A549 (cell line): Measurements from ENCODE around the gene UBTD2. TPM values are rescaled to one million over a fixed set of nuclear protein-coding genes. Genes with fewer than 3 reads are reported as not detected.

Source experiments
- ATAC-seq, 2 experiments: fragments of 200-7000 bp in 1 of 2; fragments of >200 bp in 1 of 2; cut with Nextera tagmentation in 1 of 2; cut with Tn5 transposase in 1 of 2; 3 replicates each; pipeline versions ENCODE4 v1.8.0 to v1.9.1; 2018 to 2020; ENCODE audit warnings: mild to moderate bottlenecking in 1 of 2, moderate library complexity in 1 of 2
- CTCF ChIA-PET: fragments of 300-600 bp; sonication (Branson Sonifier 250); formaldehyde crosslinking; extraction: SDS; loops from one replicate; lab custom pipeline; 2021; ENCODE audit warnings: antibody characterized with exemption, inconsistent platforms; lab: Yijun Ruan, JAX
- POLR2A ChIA-PET: fragments of 350-600 bp; formaldehyde crosslinking; extraction: SDS; loops from one replicate; lab custom pipeline; 2021; ENCODE audit warnings: antibody characterized with exemption, inconsistent platforms; lab: Yijun Ruan, JAX
- DNase-seq, 2 experiments: peaks; one replicate each; pipeline versions ENCODE4 v3.0.0 to v3.0.0-alpha.2; 2011 to 2016; ENCODE audit warnings: low read depth in 1 of 2, low spot score in 1 of 2
- FAIRE-seq: peaks from 2 replicates; lab custom pipeline; 2011; peaks lifted over from hg19 to GRCh38; lab: Jason Lieb, UNC
- H3K27ac ChIP-seq, 2 experiments: fragments of >200 bp; sonication (Bioruptor Twin); formaldehyde crosslinking; 3 replicates each; pipeline ENCODE4 v1.5.1; 2016 to 2017
- H3K4me1 ChIP-seq: fragments of >200 bp; sonication (Bioruptor Twin); formaldehyde crosslinking; 3 replicates; pipeline ENCODE4 v1.6.1; 2016
- H3K4me2 ChIP-seq: fragments of >200 bp; sonication (Bioruptor Twin); formaldehyde crosslinking; 3 replicates; pipeline ENCODE4 v1.6.1; 2016
- H3K4me3 ChIP-seq: fragments of >200 bp; sonication (Bioruptor Twin); formaldehyde crosslinking; 3 replicates; pipeline ENCODE4 v1.5.1; 2016
- H3K9me3 ChIP-seq: fragments of >200 bp; sonication (Bioruptor Twin); formaldehyde crosslinking; 3 replicates; pipeline ENCODE4 v1.6.1; 2016
- BHLHE40 ChIP-seq: IDR thresholded peaks from 2 replicates; pipeline ENCODE4 v1.6.1; 2012; ENCODE audit warnings: low read depth, low read length, inconsistent platforms
- CBX8 ChIP-seq: fragments of 200-600 bp; sonication (generic); IDR thresholded peaks from 2 replicates; pipeline ENCODE4 v1.6.1; 2016
- CHD4 ChIP-seq: fragments of 200-600 bp; sonication (generic); IDR thresholded peaks from 2 replicates; pipeline ENCODE4 v1.6.1; 2016; ENCODE audit warnings: antibody characterized with exemption, mild to moderate bottlenecking, borderline replicate concordance
- EHF ChIP-seq: fragments of 250-450 bp; sonication (Bioruptor Pico); IDR thresholded peaks from 2 replicates; pipeline ENCODE4 v1.5.0; 2020; ENCODE audit warnings: mild to moderate bottlenecking
- FOSB ChIP-seq: fragments of 250-450 bp; sonication (Bioruptor Pico); IDR thresholded peaks from 2 replicates; pipeline ENCODE4 v1.5.0; 2020; ENCODE audit warnings: mild to moderate bottlenecking, moderate library complexity
- FOXS1 ChIP-seq: fragments of 250-450 bp; sonication (Bioruptor Pico); IDR thresholded peaks from 2 replicates; pipeline ENCODE4 v1.5.0; 2020; ENCODE audit warnings: mild to moderate bottlenecking, moderate library complexity
- HOXA7 ChIP-seq: fragments of 250-450 bp; sonication (Bioruptor Pico); IDR thresholded peaks from 2 replicates; pipeline ENCODE4 v1.5.0; 2020; ENCODE audit warnings: mild to moderate bottlenecking, moderate library complexity
- HOXB5 ChIP-seq: fragments of 250-450 bp; sonication (Bioruptor Pico); IDR thresholded peaks from 2 replicates; pipeline ENCODE4 v1.5.0; 2020; ENCODE audit warnings: mild to moderate bottlenecking, moderate library complexity
- KDM1A ChIP-seq: fragments of 200-600 bp; sonication (generic); IDR thresholded peaks from 2 replicates; pipeline ENCODE4 v1.6.1; 2016; ENCODE audit warnings: low read depth, mild to moderate bottlenecking
- MAFK ChIP-seq: fragments of 450-650 bp; IDR thresholded peaks from 2 replicates; pipeline ENCODE4 v1.6.1; 2014; ENCODE audit not compliant: partially characterized antibody
- NPAS2 ChIP-seq: fragments of 250-450 bp; sonication (Bioruptor Pico); IDR thresholded peaks from 2 replicates; pipeline ENCODE4 v1.8.0; 2022; ENCODE audit warnings: mild to moderate bottlenecking, moderate library complexity, borderline replicate concordance
- NR3C1 ChIP-seq: fragments of >200 bp; sonication (Bioruptor Twin); formaldehyde crosslinking; IDR thresholded peaks from 3 replicates; pipeline ENCODE4 v1.6.1; 2017
- POLR2AphosphoS2 ChIP-seq: conservative IDR thresholded peaks from 2 replicates; pipeline ENCODE4 v1.6.1; 2012; ENCODE audit warnings: low read length, improper control_type of control experiment, inconsistent platforms
- TP53 ChIP-seq: fragments of 250-450 bp; sonication (Bioruptor Pico); IDR thresholded peaks from 2 replicates; pipeline ENCODE4 v1.5.0; 2021; ENCODE audit warnings: mild to moderate bottlenecking, moderate library complexity
- USF2 ChIP-seq: fragments of 450-650 bp; IDR thresholded peaks from 2 replicates; pipeline ENCODE4 v1.6.1; 2014; ENCODE audit warnings: antibody characterized with exemption
- ZFP36 ChIP-seq: fragments of 450-650 bp; IDR thresholded peaks from 2 replicates; pipeline ENCODE4 v1.6.1; 2014; ENCODE audit warnings: borderline replicate concordance; ENCODE audit not compliant: partially characterized antibody
- whole genome bisulfite sequencing: methylation state at CpG from one replicate; pipeline ENCODE4 v1.1.6; 2017; ENCODE audit errors: missing lambda C conversion rate; 5-methylcytosine and 5-hydroxymethylcytosine counted together
- polyA plus RNA-seq, 4 experiments: library from polyadenylated mRNA; depleted of rRNA in 3 of 4; stranded (reverse); fragments of >200 nt; fragmentation: RNase III in 1 of 4; extraction: RNeasy Plus Mini Kit Qiagen cat#74134 plus additional on column Dnase treatment in 1 of 4; gene quantifications; 2 replicates in 3 of 4; 3 replicates in 1 of 4; pipeline ENCODE4 v1.2.3, GENCODE V29; 2011 to 2017
- TF ChIP-seq, protein P1 (sequence below): IDR thresholded peaks from 2 replicates; pipeline ENCODE4 v1.6.1; 2012
- TF ChIP-seq, protein P2 (sequence below): fragments of 250-450 bp; sonication (Bioruptor Pico); IDR thresholded peaks from 2 replicates; pipeline ENCODE4 v1.5.0; 2021; ENCODE audit warnings: mild to moderate bottlenecking, moderate library complexity, borderline replicate concordance

UBTD2 gene
- polyA plus RNA-seq, 2 of the 4 experiments (the other 2 are of a cell fraction): 16.4 to 20.9 TPM

GRCh38 chr5:172168311-172168710, 115.3 kb downstream of the UBTD2 start:
- no peak overlapping the region for H3K4me3 ChIP-seq
- H3K4me2 ChIP-seq: no peak overlapping the region
- no peak for FAIRE-seq
- POLR2A ChIA-PET: no interaction called here
- CTCF ChIA-PET: interaction anchor here (0.9 kb wide), 1 partner anchor 20 kb away, joined by 3 read pairs; the partner anchor contains the start of gene STK10
- no peak for TF ChIP-seq KDM1A
- ATAC-seq: no peak
- no peaks in the 10 kb centered on the region for H3K9me3 ChIP-seq
- WGBS: 80% methylated on average over 8 of the region's 8 CpGs
- no peak for DNase-seq
- H3K27ac ChIP-seq: no peak overlapping the region
- H3K4me1 ChIP-seq: no peaks in the 10 kb centered on the region

DNA sequence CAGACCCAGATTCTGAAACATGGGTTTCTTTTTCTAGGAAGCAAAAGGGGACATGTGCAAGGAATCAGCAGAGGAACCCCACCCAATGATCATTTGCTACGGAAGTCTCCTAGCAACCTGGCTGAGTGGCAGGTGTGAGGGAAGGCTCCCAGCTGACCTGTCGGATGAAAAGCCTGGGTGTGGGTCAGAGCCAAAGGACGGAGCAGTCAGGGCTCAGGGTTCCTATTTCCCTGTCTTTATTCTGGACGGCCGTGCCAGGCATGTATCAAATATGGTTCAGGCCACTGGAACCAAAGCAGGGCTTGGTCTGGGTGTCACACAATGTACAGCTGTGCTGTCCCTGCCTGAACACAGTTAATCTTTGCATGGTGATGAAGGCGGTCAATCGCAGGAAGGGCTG, 115.7 kb downstream of the UBTD2 start:
- no peak overlapping the region for H3K4me3 ChIP-seq
- WGBS: 90% methylated on average over 7 of the region's 7 CpGs
- TF ChIP-seq CBX8: no peak
- TF ChIP-seq, protein P1, sequence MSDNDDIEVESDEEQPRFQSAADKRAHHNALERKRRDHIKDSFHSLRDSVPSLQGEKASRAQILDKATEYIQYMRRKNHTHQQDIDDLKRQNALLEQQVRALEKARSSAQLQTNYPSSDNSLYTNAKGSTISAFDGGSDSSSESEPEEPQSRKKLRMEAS: no peak
- TF ChIP-seq ZFP36: no peak
- no peak for TF ChIP-seq HOXA7 (CRISPR knock-in tag)
- TF ChIP-seq, all 56 proteins: peak for 0
- Histone ChIP-seq H3K4me1 (no peaks in the 10 kb centered on the region), H3K9me3 (no peaks in the 10 kb centered on the region), H3K27ac (no peak overlapping the region), H3K4me2 (no peak overlapping the region)
- CTCF ChIA-PET: interaction anchor here (0.9 to 1.1 kb wide), 2 partner anchors 21 to 126 kb away, joined by 3 read pairs; partner anchors contain the start of gene STK10
- DNase-seq (no peak), ATAC-seq (no peak), FAIRE-seq (no peak)
- POLR2A ChIA-PET: no interaction called here

GRCh38 chr5:172166030-172166826, 117.3 kb downstream of the UBTD2 start:
- Histone ChIP-seq H3K4me3 (no peak overlapping the region), H3K4me2 (no peak overlapping the region), H3K27ac (no peak overlapping the region), H3K4me1 (no peaks in the 10 kb centered on the region), H3K9me3 (no peaks in the 10 kb centered on the region)
- TF ChIP-seq, protein P2, sequence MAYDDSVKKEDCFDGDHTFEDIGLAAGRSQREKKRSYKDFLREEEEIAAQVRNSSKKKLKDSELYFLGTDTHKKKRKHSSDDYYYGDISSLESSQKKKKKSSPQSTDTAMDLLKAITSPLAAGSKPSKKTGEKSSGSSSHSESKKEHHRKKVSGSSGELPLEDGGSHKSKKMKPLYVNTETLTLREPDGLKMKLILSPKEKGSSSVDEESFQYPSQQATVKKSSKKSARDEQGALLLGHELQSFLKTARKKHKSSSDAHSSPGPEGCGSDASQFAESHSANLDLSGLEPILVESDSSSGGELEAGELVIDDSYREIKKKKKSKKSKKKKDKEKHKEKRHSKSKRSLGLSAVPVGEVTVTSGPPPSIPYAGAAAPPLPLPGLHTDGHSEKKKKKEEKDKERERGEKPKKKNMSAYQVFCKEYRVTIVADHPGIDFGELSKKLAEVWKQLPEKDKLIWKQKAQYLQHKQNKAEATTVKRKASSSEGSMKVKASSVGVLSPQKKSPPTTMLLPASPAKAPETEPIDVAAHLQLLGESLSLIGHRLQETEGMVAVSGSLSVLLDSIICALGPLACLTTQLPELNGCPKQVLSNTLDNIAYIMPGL (CRISPR knock-in tag): no peak
- TF ChIP-seq NR3C1 (no peak), POLR2AphosphoS2 (no peak), ZFP36 (no peak), HOXB5 (CRISPR knock-in tag) (no peak), NPAS2 (CRISPR knock-in tag) (no peak), TP53 (no peak), MAFK (no peak), FOXS1 (no peak), CHD4 (no peak), BHLHE40 (no peak), EHF (CRISPR knock-in tag) (no peak), USF2 (no peak), FOSB (CRISPR knock-in tag) (no peak)
- ATAC-seq: no peak
- 81% methylated on average over 16 of the region's 16 CpGs for WGBS
- FAIRE-seq: no peak
- POLR2A ChIA-PET: no interaction called here
- no peak for DNase-seq
- CTCF ChIA-PET: interaction anchor here (0.7 to 1.0 kb wide), 3 partner anchors 10 to 108 kb away, joined by 3 to 4 read pairs (median 3); no protein-coding TSS in a partner anchor
